DMS114 treated with DMSO at 0.1 percent for 48 hours (cell line): ENCODE measurements around the gene C1orf21.
"Not testable (repeated sequence)": the region's sequence is repeated elsewhere in the genome, so short reads cannot be mapped to it uniquely, and the experiment has no call there.

Source experiments
- DNase-seq: peaks from one replicate; lab custom pipeline; 2025; ENCODE audit not compliant: unreplicated experiment; lab: John Stamatoyannopoulos, UW

C1orf21 gene, protein sequence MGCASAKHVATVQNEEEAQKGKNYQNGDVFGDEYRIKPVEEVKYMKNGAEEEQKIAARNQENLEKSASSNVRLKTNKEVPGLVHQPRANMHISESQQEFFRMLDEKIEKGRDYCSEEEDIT

DNA sequence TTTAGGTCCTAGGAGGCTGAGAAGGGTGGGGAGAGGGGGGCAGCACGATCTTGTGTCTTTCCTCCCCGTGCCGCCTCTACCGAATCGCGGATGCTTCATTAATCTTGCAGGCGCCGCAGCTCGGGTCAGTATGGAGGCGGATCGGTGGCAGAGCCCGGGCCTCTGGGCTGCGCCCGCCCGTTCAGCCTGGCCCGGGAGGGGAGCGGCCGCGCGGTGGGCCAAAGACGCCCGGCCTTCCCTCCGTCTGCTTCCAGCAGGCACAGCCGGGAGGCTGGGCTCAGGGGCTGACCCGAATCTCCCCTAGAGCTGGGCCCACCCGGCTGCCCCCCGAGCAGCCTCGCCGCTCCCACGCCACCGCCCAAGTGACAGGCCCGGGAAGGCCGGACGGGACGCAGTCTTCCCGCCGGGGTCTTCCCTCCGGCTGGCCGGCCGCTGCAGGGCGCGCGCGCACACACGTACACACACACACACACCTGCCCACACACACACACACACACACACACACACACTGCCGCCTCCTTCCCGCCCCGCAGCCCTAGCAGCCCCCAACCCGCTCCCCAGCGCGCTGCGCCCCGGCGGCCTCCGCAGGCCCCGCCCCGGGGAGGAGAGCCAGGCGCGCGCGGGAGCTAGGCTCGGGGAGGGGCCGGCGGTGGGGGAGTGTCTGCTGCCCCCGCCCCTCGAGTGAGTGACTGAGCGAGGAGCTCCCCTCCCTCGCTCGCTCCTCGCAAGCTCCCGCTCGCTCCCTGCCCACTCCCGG, at the start of gene C1orf21:
Gene C1orf21, plus strand, starts transcription at position 718 of the 757 bp plus-strand sequence. CDS start 90,481 bp downstream, outside the sequence.
- peak; percentile 54 for DNase-seq

DNA sequence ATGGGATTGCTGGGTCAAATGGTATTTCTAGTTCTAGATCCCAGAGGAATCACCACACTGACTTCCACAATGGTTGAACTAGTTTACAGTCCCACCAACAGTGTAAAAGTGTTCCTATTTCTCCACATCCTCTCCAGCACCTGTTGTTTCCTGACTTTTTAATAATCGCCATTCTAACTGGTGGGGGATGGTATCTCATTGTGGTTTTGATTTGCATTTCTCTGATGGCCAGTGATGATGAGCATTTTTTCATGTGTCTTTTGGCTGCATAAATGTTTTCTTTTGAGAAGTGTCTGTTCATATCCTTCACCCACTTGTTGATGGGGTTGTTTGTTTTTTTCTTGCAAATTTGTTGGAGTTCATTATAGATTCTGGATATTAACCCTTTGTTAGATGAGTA, 49.0 kb upstream of the C1orf21 start:
- not testable (repeated sequence) for DNase-seq

DNA sequence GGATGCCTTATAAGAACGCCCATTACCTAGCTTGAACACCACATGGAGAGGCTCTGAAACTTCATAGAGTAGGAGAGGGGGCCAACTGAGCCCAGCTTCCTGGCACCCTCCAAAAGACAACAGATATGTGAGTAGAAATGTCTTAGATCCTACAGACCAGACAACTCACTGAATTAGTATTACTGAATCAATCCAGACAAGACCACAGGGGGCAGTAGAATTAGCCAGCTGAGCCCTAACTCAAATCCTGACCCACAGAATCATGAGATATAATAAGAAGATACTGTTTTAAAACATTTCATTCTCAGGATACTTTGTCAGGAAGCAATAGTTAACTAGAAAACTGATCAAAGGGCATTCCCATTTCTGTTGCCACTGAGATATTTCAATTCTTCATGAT, 45.8 kb upstream of the C1orf21 start:
- DNase-seq: no peak

DNA sequence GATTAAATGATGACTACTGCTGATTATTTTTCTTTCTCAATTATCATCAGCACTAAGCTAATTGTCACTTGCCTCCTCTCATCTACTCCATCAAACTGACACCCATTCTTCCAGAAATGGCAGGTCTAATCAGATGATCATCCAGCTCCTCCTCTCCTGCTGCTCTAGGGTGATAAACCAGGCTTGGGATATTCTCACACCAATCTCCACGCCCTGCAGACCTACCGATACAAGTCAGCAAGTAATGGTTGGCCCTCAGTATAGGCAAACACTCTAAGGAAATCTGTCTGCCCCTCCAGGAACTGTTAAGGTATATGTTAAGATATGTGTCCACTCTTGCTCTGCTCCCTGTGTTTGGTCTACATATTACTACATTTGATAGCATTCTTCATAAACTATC, 36.3 kb upstream of the C1orf21 start:
- no peak for DNase-seq

DNA sequence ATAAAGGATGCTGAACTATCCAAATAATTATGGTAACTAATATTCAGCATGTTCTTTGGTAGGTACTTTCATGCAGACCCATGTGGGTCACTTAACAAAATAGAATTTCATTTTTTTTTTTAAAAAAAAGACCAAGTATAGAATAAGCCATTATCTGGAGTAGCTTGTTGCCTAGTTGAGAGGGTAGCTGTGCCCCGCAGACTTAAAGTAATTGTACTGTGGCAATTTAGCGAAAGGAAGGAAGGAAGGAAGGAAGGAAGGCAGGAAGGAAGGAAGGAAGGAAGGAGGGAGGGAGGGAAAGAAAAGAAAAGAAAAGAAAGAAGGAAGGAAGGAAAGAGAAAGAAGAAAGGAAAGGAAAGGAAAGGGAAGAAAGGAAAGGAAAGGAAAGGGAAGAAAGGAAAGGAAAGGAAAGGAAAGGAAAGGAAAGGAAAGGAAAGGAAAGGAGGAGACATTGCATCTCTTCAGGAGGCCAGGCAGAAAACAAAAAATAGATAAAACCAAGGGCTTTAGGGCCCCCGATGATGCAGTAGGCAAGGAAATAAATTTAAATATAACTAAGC, 35.3 kb upstream of the C1orf21 start:
- no peak for DNase-seq

DNA sequence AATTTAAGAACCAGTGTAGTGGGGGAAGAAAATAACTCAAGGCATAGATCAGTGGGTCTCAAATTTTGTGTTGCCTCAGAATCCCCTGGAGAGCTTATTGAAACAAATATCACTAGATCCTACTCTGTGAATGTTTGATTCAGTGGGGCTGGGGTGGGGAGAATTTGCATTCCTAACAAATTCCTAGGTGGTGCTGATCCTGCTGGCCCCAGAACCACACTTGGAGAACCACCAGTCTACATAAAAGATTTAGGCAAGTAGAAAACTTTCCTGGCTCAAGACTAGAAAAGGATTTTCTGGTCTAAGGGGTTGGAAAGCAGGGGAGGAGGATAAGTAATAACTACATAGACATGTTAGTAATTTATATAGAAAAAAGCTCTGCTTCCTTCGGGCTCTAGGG, 34.1 kb upstream of the C1orf21 start:
- DNase-seq: no peak

DNA sequence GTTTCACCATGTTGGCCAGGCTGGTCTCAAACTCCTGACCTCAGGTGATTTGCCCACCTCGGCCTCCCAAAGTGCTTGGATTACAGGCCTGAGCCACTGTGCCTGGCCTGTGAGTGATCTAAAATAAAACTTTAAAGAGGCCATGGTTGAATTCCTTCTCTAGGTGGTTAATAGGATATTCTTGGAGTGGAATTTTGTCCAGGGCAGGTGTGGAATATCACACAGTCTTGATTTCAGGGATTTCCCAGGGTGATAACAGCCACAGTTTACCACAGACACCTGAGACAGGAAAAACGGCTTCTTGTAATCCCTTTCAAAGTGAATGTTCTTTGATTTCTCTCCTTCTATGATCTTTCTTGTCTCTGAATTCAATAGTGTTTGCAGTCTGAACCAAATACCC, 32.1 kb upstream of the C1orf21 start:
- no peak for DNase-seq

DNA sequence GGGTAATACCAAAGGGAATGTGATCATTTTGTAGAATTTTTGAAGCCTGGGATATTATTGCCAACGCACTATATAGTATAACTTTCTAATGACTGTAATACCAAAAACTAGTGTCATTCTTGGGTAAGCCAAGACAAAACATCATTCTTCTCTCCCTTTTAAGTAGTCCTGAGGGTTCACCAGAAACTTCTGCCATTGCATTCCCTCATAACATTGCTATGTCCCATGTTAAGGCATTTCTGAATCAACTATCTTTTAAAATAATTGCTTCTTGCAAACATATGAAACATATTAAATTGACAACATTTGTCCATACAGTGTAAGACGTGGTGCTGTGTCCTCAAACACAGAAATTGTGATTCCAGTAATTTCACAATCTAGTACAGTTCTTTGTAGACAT, 29.9 kb upstream of the C1orf21 start:
- no peak for DNase-seq

DNA sequence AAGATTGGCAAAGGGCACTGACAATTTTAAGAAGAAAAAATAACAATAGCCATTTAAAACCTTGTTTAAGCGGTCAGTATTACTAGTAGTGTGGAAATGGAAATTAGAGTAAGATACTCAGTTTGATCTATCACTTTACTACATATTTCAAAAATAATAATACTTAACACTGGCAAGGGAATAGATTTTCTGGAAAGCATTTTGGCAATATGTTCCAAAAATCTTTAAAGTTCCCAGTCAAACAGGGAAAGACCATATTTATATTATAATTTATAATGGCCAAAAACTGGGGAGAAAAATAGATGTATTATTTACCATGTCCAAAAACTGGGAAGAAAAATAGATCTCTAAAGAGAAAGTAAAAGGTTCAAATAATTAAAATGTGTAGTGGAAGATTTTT, 28.6 kb upstream of the C1orf21 start:
- no peak for DNase-seq

DNA sequence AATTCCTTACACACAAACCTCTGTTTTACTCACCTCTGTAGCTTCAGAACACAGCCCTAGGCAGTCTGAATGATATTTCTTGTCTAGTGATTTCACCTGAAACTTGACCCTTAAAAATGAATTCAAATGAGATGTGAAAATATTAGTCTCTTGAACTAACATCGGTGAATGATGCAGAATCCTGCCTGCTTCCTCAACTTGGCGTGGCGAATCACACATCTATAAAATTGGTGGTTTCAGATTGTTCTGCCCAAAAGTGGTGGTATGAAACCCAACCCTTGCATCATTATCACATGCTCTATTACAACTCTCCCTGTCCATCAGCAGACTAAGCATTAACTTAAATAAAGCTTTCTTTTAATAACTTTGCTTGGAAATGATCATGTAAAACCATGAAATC, 26.9 kb upstream of the C1orf21 start:
- no peak for DNase-seq

DNA sequence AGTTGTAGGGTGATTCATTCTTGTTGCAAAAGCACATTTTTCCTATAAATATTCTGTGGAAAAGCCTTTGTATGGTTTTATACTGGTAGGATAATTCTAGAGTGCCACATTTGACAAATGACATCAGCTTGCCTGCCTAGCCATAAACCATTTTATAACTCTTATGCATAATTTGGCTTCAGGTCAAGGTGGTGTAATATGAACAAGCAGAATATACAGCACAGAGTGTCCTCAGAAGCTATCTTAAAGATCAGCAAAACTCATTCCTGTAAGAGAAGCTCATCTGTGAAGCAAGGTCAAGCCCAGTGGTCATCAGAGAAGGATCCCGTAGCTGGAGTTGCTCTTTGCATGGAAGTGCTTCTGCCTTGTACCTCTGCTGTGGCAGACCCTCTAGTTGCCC, 24.0 kb upstream of the C1orf21 start:
- DNase-seq: no peak

DNA sequence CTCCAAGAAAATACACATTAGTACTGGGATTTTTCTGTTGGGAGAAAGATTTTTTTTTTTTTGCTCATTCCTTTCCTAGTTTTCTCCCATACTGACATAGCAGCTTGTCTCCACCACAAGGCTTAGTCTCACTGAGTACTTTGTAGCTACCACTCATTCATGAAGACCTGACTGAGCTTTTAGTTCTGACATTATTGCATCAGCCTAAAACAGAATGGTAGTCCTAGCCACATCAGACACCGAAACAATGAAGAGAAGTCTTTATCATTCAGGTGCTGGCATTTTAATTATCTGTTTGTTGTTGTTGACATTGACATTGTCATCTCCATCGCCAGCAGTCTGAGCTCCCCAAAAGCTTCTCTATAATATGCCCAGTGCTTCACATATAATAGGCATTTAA, 21.1 kb upstream of the C1orf21 start:
- DNase-seq: no peak

DNA sequence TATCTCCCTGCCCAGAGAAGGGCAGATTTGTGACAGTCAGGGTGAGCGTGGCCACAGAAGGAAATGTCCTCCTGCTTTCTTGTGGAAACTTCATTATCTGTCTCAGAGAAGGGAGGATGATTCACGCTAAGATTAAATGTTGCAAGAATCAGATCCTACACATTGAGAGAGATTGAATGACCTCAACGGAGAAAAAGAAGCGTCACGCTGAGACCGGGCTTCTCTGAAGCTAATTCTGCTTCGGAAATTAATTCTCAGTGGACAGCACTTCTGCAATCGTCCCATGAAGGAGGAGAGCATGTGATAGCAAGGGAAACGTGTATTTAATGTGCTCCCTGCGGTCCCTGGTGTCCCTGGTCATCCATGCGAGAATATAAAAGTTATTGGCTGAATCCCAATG, 19.8 kb upstream of the C1orf21 start:
- DNase-seq: no peak

DNA sequence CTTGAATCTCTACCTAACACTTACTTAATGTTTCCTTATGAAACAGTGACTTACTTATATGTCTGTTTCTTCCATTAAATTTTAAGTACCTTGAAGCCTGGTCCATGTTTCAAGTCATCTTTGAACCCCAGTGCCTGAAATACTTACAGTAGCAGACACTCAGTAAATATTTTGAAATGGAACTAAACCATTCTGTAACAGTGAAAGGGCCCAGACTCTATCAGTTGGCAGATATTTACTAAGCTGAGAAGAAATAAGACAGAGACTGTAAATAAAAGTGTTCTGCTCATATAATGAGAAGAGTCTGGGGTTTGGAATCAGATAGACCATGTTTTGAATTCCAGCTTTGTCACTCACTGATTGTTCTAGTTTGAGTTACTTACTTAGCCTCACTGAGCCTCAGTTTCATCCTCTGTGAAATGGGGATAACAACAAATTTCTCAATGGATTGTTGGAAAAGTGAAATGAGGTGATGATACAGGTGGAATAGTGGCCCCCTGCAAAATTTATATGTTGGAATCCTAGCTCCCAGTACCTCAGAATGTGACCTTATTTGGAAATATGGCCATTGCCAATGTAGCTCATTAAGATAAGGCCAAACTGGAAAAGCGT, 19.3 kb upstream of the C1orf21 start:
- no peak for DNase-seq

DNA sequence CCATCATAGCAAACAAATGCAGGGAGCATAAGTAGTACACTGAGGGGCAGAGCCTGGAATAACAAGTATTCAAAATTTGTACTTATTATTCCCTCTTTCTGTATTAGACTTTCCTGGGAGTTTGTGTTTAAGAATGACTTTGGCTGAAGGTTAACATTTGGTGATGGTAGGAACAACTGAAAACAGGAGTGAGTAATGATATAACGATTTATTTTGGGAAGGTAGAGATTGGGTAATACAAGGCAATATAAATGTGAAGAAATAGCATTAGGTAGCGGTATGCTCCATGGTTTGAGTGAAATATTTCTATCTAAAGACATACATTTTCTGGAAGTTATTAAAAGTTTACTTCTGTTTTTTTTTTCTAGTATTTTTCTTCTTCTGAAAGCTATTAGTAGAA, 18.5 kb upstream of the C1orf21 start:
- no peak for DNase-seq

DNA sequence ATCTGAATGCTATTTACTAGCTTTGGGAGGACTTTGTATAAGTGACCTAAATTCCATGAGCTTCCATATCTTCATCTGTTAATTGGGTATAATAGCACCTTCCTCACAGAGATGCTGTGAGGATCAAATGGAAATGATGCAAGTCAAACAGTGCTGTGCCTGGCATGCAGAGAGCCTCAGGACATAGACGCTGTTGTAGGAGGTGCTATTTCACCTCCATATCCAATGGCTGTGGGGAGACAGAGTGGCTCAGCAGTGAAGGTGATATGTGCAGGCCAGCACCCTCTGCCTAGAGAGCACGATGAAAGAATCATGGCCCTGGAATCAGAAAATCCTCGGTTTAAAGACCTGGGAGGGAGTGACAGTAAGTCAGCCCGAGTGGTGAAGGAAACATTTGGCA, 16.0 kb upstream of the C1orf21 start:
- DNase-seq: no peak

DNA sequence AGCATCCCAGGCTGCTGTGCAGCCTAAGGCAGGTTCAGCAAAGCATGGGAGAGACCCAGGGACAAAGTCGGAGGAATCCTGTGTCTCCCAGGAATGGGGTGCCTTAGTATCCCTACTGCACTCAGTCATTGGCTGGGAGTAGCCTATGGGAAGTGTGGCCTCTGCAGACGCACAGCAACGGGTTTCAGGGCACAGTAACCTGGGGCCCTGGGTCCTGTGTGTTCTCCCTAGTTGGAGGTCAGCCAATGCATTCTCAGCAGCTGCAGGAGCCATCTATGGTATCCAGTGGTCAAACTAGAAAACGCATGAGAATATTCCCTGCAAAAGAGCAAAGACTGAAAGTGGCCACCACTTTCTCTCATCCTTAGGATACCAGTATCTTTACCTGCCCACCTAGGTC, 13.7 kb upstream of the C1orf21 start:
- no peak for DNase-seq

DNA sequence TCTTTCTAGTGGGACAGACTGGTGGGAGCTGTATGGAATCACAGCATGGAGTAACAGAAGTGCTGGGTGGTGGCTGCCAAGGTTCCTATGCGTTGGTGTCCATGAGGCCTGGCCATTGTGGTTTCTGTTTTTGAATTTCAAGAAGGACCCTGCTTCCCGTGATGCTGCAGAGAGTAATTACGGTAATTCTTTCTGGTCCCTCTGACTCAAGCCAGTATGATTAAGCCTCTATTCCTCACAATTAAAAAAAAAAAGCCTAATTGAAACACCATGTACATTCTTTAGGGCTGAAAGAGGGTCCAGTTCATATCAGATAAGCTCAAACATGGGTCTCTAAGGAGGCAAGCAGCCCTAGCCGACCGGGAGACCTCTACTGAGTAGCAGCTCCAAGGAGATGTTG, 10.5 kb upstream of the C1orf21 start:
- no peak for DNase-seq

DNA sequence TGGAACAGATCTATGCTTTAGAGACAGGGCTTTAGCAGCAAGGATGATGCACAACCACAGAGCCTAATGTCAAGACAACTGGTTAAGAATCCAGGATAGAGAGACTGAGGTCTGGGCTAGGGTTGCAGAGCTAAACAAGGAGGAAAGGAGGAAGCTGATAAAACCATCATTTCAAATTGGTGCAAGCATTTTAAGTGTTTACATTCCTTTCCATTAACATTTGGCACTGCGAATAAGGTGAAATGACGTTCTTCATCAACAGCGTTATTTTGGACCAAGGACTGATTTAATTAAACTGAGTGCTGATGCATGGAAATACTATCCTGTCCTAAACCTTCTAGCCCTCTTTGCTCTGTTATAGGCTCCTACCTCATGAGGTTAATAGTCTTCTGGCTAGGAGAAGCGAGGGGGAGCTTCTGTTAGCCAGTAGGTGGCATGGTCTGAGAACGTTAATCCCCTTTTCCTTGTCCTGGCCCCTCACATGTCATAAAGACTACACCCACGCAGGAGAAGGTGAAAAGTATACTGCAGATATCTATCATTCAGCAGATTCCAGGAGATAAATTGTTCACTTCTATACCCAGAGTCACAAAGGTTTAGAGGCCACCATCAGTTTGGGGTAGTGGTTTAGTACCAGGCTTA, 7.6 kb upstream of the C1orf21 start:
- no peak for DNase-seq

DNA sequence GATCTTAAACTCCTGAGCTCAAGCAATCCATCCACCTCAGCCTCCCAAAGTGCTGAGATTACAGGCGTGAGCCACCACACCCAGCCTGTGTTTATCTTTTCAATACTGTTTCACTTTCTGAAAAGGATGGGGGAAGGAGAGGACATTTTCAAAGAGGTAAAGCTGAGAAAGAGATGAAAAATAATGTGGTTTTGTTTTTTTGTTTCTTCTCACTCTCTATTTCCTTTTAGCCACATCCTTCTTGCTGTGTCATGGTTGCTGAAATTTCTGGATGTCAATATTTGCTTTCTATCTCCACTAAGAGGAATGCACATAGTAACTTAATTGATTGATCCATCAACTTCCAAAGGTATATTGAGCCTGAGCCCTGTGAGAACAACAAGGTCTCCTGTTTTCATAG, 6.4 kb upstream of the C1orf21 start:
- no peak for DNase-seq

DNA sequence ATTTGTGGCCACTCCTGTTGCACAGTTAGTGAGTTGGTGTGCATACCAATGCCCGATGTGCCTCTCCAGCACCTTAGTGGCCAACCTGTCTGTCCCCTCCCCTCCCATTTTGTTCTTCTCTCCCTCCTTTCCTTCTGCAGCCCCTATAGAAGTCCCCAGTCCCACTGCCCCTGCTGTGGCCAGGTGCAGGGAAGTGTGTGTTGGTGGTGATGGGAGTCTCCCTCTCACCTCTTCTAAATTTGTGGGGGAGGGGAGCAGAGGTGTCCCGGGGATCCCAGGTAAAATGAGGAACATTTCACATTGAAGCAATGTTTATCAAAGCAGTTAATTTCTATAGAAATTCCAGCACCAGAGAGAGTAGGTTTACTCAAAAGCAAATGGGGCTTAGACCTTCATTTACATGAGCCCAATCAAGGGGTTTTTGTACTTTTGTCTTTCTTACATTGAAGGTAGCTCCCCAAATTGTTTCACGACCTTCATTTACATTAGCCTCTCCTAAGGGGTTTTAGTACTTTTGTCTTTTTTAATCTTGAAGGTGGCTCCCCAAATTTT, 3.0 kb upstream of the C1orf21 start:
- no peak for DNase-seq
